Bone marrow (tissue), 2 donors: ENCODE data around the gene SREK1.
"Not testable (repeated sequence)": the region's sequence is repeated elsewhere in the genome, so short reads cannot be mapped to it uniquely, and the experiment has no call there.

Source experiments
- DNase-seq, 2 donors: peaks; one replicate each; lab custom pipeline; 2025; lab: John Stamatoyannopoulos, UW

Gene SREK1

DNA sequence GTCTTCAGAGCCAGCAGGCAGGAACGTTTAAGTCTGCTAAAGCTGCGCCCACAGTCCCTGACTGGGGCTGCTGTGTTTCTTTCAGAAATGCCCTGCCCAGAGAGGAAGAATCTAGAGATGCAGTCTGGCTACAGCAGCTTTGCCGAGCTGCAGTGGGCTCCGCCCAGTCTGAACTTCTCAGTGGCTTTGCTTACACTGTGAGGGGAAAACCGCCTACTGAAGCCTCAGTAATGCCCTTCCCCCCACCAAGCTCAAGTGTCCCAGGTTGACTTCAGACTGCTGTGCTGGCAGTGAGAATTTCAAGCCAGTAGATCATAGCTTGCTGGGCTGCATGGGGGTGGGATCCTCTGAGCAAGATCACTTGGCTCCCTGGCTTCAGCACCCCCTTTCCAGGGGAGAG, 78.4 kb downstream of the SREK1 start:
- no peak for DNase-seq

DNA sequence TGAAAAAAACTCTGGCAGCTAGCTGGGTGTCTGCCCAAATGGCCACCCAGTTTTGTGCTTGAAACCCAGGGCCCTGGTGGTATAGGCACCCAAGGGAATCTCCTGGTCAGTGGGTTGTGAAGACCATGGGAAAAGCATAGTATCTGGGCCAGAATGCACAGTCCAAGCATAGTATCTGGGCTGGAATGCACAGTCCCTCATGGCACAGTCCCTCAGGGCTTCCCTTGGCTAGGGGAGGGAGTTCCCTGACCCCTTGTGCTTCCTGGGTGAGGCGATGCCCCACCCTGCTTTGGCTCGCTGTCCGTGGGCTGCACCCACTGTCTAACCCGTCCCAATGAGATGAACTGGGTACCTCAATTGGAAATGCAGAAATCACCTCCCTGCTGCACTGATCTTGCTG, 78.8 kb downstream of the SREK1 start:
- DNase-seq: not testable (repeated sequence)

DNA sequence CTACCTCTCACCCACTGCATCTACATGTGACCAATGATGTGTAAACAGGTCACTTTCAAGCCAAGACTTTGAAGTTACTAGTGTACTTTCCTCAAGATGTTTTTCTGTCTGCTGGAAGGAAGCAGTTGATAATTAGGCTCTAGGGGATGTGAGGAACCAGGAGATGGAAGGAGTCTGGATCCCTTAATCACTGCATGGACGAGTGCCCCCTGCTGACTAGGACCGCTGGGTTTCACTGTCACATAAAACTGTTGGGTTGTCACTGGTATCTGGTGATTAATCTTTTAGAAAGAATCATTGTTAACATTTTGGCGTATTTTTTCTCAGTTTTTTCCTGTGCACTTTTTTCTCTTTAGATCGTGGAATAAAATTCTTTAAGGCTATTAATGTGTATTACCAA, 79.5 kb downstream of the SREK1 start:
- DNase-seq: no peak

DNA sequence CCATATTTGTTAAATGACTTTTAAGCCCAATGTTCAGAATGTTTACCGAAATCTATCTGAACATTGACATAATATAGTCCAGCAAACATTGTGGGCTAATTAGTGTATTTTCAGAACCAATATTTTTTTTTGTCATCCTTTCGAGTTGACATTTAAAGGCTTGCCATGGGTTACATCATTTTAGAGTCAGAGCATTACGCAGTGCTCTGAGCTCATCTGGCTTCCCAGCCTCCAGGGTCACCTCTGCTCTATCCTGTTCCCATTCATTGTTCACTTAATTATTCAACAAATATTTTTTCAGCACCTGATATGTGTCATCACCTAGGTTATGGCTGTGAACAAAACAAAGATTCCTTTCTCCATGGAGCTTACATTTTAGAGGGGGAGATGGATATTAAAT, 80.2 kb downstream of the SREK1 start:
- no peak for DNase-seq

DNA sequence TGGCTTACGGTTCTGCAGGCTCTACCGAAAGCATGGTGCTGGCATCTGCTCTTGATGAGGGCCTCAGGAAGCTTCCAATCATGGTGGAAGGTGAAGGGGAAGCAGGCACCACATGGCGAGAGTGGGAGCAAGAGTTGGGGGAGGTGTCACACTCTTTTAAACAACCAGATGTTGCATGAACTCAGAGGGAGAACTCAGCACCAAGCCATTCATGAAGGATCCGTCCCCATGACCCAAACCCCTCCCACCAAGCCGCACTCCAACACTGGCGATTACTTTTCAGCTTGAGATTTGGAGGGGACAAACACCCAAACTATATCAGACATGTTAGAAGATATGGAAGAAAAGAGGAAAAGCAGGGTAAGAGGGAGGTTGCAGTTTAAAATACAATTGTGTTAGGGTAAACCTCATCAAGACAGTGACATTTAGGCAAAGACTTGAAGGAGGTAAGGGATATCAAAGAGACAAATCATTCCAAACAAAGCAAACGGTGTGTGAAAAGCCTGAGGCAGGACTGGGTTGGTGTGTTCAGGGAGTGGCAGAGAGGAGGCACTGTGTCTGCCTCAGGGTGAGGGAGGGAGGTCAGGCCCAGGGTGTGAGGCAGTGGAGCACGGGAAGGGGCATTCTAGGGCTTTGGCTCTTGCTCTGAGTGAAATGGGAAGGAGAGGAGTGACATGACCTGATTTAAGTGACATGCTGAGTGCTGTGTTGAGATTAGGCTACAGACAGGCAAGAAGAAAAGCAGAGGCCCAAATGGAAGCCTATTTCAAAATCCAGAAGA, 80.9 kb downstream of the SREK1 start:
- no peak for DNase-seq

DNA sequence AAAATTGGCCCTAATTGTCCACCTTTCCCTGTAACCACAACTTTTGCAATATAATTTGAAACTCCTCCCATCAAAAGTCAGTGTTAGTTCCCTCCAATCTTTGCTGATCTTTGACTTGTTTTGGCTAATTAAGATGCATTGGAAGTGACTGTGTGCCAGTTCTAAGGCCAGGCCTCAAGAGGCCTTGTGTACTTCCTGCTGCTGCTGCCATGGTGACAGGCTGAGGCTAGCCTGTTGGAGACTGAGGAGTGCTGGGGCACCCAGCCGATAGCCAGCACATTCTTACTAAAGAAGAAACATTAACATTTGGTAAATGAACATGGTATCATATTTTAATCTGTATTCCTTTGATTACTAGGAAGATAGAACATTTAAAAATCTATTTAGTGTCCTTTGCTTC, 86.5 kb downstream of the SREK1 start:
- no peak for DNase-seq

DNA sequence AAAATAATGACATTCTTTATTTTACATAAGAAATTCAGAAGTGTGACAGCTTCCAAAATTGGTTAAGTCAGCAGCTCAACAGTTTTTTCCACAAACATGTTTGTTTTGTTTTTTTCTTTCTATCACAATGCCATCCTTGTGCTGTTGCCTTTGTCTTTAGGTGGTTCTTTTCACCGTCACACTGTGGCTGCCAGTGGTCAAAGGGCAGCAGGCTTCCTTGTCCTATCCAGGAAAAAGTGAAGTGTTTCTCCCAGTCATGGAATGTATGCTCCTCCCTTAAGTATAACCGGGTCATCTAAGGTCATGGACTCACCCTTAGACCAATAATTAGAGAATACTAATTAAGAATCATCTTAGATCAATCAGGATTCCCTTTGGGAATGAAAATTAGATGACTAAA, 87.4 kb downstream of the SREK1 start:
- DNase-seq: no peak

DNA sequence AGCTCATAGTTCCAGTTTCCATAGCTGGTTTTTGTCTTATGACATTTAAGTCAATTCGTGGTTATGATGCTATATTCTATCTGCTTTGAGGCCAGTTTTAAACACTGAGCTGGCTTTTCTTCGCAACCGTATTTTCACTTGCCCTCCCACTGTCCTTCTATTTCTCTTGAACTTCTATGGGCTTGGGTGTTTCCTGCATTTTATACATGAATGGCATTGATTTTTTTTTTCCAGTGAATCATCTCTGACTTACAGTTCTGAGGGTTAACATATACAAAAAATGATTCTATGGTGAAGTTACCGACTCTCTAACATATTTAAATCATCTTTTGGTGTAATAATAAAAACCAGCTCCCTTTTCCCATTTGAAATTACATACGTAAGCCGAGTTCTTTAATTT, 88.2 kb downstream of the SREK1 start:
- DNase-seq: no peak

DNA sequence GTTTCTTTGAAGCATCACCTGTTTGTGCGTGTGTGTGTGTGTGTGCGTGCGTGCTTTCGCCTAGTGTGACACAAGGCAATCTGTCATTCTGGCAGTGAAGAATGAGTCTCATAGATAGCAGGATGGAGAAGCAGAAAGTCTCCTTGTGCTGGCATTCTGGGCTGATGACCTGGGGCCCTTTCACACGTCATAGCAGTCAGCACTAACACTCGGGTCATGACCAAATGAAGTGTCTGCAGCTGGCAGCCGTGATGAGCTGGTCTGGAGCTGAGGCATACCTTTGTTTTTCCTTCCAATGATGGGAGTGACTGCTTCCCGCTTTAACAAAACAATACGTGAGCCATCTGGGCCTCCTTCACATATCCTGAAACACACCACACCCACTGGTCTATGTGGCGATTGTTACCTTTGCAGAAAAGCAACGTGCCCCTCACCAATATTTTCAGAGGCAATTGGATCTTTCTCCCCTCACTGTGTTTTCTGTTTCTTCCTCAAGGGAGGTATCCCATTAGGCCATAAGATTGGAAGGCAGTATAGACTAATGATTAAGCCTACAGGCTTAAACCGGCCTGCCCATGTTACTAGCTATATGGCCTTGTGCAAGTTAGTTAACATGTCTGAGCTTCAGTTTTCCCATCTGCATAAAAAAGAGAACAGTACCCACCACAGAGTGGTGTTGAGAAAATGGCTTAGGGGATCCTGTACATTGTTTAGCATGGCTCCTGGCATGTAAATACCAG, 88.8 kb downstream of the SREK1 start:
- no peak for DNase-seq
